Dermis blood vessel endothelial cell (primary cell): Measurements from ENCODE around the gene CAPN5. TPM values are rescaled to one million over a fixed set of nuclear protein-coding genes. Genes with fewer than 3 reads are reported as not detected.
A peak's percentile ranks its signal among the peaks of the same experiment; 100 is the strongest.

Experiments used
- DNase-seq: peaks from one replicate; pipeline ENCODE4 v3.0.0; 2010
- total RNA-seq: library from RNA; depleted of rRNA; stranded (reverse); fragments of >200 nt; gene quantifications from 2 replicates; pipeline ENCODE4 v1.2.3, GENCODE V29; 2014

The CAPN5 gene
- total RNA-seq, 1 donor from 2014 or later: 5.6 TPM

GRCh38 chr11:77065878-77066228, 918 bp upstream of the CAPN5 start:
- DNase-seq: peak; percentile 25

DNA sequence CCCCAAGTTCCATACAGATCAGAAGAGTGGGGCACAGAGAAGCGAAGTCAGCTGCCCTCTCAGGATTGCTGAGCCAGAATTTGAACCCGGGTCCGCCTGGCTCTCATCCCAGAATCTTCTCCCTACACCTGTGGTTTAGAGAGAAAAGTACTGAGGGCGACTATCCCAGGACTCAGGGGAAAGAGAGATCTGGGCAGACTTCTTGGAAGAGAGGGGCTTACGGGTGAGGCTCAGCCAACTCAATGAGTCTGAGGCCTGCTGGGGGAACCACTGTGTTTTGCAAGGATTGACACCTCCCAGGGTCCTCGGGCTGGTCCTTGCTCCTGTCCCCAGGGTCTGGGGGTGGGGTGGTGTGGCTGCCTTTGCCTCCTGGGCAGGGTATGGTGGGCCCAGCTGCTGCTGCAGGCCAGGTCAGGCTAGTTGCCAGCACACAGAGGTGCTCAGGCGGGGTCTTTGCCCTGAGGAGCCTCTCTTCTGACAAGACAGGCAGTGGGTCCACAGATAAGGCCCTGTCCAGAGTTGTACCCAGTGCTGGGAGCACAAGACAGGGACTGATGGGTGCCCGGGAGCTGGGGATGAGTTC, 1.2 kb downstream of the CAPN5 start:
- DNase-seq: no peak

DNA sequence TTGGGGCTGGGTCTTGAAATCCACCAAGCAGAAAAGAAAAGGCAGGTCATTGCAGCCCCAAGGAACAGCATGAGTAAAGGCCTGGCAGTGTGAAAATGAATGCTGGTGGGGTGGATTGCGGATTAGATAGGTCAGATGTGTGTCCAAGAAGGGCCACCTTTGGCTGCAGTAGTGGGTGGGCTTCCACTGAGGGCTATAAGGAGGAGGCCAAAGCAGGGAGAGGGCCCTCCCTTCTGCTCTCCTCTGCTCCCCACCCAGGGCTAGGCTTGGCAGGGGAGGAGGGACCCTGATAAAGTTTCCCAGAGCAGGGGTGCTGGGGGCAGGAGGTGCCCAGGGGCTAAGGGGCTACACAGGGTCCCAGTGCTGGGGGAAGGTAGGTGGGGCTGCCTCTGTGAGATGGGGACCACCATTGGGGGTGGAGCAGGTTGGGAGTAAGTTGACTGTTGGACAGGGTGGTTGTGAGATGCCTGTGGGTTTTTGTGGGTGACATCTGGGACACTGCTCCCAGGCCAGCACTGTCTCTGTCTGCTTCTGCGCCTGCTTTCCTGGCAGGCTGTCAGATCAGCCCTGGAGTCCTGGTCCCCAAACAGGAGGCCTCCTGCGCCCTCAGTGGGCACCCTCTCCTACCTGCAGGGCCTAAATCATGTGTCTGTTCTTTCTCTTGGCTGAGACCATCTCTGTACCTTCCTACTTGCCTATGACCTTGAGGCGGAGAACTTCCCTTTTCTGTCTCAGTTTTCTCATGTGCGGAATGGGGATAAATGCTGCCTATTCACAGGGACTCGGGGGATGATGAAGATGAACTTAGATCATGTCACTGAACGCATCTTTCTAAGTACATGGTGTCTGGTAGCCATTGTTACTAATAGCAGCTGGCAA, 1.9 kb downstream of the CAPN5 start:
- no peak for DNase-seq

GRCh38 chr11:77069336-77069968, 2.7 kb downstream of the CAPN5 start:
- DNase-seq: no peak

GRCh38 chr11:77069969-77070582, 3.3 kb downstream of the CAPN5 start:
- no peak for DNase-seq

DNA sequence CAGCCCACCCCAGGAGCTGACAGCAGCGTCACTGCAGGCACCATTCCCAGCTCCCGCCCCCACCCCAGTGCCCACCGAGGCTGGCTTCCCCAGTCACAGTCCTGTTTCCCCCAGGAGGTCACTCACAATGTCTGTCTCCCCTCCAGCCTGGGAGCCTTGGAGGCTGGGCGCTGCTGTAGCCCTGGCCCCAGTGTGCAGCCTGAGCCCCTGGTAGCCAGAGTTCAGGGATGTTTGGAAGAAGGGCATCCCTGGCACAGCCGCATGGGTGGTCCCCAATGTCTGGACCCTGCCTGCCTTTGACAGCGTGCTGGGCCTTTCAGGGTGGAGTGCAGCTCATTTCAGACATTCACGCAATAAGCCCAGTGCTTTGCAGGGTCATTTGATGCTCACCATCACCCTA, 4.3 kb downstream of the CAPN5 start:
- no peak for DNase-seq

GRCh38 chr11:77071671-77072605, 5.2 kb downstream of the CAPN5 start:
- DNase-seq: peak; percentile 40

DNA sequence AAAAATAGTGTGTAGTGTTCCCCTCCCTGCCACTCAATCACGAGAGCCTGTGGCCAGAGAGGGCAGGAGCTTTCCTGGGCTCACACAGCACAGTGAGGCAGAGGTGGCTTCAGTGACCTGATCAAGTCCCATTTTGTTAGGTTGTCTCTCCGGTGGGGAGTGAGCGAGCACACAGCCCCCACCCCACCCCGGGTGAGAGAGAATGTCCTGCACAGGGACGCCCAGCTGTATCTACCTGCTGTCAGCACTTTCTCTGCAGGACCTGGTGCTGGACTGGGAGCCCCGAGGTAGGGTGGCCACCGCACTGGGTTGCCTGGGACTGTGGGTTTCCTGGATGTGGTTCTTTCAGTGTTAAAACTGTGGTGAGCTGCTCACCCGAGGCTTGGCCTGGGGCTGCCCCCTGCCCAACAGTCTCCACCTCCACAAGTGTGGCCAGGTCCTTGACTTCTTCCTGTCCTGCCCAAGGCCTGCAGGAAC, 6.1 kb downstream of the CAPN5 start:
- no peak for DNase-seq

DNA sequence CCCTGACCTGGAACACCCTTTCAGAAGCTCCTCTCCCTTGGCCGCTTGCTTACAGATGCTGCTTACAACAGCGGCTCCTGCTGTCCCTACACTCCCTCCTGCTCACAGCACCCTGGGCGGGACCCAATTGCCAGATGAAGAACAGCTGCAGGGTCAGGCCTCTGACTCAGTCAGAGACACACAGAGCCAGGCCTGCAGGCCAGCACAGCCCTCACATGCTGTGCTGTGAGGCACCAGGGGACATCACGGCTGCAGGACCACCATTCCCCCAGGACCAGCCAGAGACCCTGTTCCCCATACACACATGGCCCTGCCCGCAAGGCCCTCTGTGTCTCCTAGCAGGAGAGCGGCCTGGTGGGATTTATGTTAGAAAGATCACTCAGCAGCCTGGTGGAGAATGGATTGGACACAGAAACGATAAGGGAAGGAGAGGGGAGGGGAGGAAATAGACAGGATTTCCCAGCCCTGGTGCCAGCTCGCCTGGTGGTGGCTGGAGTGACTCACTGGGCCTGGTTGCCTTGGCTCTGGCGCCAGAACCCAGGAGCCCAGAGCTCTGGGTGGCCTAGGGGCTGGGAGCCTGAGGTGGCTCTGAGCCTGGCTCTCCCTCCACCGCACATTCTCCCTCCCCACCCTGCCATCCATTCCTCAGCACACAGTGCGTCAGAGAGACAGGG, 6.7 kb downstream of the CAPN5 start:
- DNase-seq: peak; percentile 77

DNA sequence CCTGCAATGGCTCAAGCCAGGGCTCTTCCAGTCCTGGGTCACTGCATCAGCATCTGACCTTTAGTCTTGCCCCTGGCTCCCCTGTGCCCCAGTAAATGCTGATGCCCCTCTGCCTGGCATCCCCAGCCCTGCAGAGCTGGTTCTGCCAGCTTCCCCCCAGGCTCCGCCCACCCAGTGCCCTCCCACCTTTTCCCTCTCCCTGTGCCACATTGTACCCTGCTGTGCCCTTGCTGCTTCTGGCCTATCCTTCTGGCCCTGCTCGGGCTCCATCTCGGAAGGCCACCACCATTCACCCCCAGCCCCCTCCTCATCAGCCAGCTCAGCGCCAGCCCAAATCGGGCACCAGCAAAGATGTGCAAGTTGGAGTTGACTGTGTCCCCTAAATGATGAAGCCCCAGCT, 7.4 kb downstream of the CAPN5 start:
- no peak for DNase-seq

DNA sequence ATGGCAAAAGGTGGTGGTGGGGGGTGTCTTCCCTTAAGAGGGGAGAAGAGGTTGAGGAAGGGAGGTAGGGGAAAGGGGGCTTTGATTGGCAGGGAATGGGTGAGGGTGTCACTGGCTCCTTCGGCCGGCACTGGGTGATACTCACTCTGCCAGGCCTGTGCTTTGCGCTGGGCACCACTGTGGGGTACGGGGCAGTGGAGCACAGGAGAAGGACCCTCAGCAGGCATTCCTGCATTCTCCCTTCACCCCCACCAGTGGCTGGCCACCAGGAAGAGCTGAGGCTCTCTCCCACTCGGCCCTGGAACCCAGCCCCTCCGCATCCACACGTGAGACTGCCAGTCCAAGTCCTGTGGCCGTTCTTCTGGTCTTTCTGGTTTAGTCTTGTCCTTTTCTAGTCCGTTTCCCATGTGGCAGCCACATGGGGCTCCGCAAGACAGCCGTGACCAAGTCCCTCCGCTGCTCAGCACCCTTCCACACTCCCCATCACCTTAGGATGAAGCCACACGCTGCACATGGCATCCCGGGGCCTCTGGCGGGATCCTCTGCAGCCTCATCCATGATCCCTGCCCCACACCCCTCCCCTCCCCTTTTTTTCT, 8.0 kb downstream of the CAPN5 start:
- DNase-seq: no peak

GRCh38 chr11:77075425-77075905, 8.7 kb downstream of the CAPN5 start:
- DNase-seq: no peak

- no peak for DNase-seq
These were observed 12.9 kb downstream of the CAPN5 start for GRCh38 chr11:77079666-77080065.

DNA sequence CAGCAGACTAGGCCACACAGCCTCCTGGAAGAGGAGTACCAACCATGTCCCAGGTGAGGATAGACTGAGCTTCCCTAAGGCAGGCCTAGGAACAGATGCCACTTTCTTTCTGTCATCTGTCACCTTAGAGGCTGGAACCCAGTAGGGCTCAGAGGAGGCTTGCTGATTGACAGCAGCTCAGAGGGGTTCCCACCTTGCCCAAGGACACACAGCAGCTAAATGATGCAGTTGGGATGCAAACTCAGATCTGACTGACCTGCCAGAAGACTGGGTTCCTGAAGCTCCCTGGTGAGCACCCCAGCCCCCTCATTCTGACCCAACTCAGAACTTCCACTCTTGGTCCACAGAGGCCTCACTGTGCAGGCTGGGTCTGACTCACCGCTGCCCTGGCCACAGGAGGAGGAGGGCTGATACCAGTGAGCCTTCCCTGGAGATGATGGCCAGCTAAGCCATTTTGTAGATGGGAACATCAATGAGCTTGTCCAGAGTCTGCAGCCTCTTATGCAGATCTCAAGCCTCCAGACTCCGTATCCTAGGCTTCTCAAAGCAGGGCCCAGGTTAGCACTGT, 14.0 kb downstream of the CAPN5 start:
- DNase-seq: no peak

DNA sequence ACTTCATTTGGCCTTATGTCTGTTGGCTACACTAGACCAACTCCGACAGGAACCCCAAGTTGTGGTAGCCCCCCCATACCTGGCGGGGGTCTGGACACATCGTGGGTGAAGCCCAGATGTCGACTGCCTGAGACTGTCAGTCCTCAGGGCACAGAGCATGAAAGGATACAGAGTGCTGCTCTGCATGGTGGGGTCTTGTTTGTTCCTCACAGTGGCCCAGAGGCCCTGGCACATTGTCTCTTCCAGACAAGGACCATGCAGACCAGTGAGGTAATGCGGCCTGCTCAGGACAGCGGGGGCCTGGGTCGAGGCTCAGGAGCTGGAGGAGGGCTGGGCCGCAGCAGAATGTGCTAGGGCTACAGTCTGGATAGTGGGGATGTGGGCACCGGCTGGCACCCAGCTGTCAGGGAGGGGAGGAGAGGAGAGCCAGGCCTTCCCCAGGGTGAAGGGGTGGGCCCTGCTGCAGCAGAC, 14.6 kb downstream of the CAPN5 start:
- DNase-seq: no peak

DNA sequence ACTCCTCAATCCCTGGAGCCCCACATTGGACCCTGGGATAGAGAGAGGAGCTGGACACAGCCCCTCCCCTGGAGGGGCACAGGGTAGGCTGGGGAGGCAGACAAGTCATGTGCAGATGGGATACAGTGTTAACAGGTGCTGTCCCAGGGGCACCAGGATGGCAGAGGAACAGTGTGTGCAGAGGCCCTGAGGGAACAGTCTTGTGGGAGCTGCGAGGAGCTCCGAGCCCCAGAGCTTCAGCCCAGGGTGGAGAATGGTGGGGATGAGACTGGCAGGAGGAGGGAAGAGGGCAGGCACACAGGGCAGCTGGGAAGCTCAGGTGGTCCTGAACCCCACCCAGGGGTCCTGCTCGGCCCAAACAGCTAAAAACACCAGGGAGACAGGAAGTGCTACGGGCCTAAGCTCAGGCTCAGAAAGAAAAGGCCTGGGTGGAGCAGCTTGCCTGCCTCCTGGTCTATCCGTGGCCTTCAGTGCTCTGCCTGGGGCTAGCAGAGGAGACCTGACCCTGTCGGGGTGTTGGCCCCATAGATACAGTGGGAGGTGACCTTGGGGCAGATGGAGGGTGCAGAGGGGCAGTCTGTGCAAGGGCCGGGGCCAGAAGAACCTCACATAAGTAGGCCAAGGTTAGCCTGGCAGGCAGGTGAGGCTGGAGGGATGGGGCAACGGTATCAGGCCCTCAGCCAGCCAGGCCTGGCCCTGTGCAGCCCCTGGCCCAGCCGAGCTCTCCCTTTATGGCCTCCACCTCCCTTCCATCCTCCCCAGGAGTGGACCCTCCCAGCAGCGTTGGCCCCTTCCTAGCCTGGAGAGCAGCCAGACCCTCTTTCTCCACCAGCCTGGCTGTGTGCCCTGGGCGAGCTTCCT, 15.4 kb downstream of the CAPN5 start:
- no peak for DNase-seq

DNA sequence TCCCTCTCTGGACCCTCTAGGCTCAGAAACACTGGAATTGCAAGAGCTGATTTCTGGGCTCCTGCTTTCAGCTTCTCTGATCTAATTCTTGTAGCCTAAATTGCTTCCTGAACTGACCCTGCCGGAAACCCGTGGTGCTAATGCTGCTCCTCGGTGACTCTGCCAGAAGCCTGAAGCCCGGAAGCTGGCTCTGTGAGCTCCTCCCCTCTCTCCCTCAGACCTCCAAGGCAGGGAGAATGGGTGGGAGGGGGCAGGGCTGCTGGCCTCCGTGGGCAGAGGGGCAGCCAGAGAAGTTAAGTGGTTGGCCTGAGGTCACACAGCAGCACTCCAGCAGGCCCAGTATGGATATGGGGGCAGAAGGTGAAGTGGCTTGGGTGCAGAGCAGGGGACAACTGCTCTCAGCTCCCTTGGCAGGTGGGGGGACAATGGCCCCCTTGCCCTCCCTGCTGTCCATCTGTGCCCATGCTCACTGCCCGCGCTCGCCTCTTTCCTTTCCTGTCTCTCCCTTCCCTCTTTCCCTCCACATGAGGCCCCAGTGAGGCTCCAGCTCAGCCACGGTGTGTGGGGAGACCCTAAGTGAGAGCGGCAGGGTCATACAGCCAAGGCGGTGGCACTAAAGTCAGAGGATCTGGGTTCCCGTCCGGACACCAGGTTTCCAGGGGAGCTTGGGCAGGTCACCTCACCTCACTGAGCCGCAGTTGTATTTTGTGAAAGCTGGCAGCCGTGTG, 16.2 kb downstream of the CAPN5 start:
- DNase-seq: peak; percentile 83

GRCh38 chr11:77083566-77084245, 16.9 kb downstream of the CAPN5 start:
- DNase-seq: no peak
